Lower leg skin (tissue), 4 donors: ENCODE data around the gene USP31. TPM values are rescaled to one million over a fixed set of nuclear protein-coding genes. Genes with fewer than 3 reads are reported as not detected.

Source experiments
- DNase-seq, 2 donors: peaks; one replicate each; pipeline ENCODE4 v3.0.0-alpha.2; 2019; ENCODE audit warnings: low spot score in 2 of 2
- H3K4me3 ChIP-seq: fragments of 200-600 bp; sonication (generic); 2 replicates; pipeline ENCODE4 v1.5.1; 2017; ENCODE audit warnings: mild to moderate bottlenecking, low read depth; ENCODE audit not compliant: poor library complexity, severe bottlenecking
- POLR2A ChIP-seq, 2 donors: fragments of 450-650 bp; IDR thresholded peaks; one replicate each; pipeline ENCODE4 v1.6.1; 2016 to 2017; ENCODE audit warnings: antibody characterized with exemption in 2 of 2, mild to moderate bottlenecking in 1 of 2, moderate library complexity in 1 of 2
- WGBS, 2 donors: methylation state at CpG; one replicate each; pipeline ENCODE4 v1.1.5; 2018; 5-methylcytosine and 5-hydroxymethylcytosine counted together
- intact Hi-C: fragments of 100-400 bp; cut with DNase I; formaldehyde crosslinking; loops from one replicate; pipeline ENCODE4 v1.15.0; 2023; ENCODE audit warnings: low total_unique reads
- total RNA-seq, 4 donors: library from RNA; depleted of rRNA; stranded (reverse); fragments of >200 nt; gene quantifications; one replicate each; pipeline ENCODE4 v1.1.0, GENCODE V29; 2016
- TF ChIP-seq, protein P1 (sequence below), 3 donors: fragments of 450-650 bp; IDR thresholded peaks; one replicate each; pipeline ENCODE4 v1.5.1; 2016; ENCODE audit warnings: antibody characterized with exemption in 3 of 3, mild to moderate bottlenecking in 3 of 3, moderate library complexity in 2 of 3

Gene USP31
- total RNA-seq, 4 donors from 2014 or later, result 11.3 to 41.1 (median 15.6) TPM

DNA sequence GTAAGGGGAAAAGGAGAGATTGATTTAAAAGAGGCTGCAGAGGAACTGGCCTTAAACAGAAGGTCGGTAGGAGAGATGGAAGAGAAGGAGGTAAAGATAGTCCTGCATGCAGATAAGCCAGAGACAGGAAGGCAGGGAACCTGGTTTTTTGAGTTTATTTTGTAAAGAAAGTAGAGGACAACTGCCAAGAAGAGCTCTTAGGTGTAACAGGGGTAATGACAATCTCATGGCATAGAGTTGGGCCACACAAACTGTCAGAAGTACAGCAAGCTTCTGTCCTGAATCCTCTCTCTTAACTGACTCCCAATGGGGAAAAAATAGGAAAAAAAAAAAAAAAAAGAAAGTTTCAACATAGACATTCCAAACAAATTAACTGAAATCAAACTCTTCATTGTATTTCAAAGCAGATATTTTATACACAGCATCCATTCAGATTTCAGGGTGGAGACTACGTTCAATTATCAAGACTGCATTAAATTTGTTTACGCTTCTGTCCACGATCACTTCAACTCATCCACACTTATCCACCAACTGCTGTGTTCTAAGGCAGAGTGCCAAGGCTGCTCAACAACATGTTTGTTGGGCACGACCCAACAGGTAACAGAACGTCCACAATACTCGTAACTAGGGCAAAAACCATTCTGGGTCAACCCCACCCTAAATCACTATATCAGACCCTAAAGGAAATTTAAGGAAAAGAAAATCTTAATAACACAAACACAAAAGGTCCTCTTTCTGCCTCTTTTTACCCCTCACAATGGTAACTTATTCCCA is 34.9 kb downstream of the USP31 start:
- no peak for DNase-seq
- intact Hi-C loops, result no loop called here
- TF ChIP-seq, protein P1, sequence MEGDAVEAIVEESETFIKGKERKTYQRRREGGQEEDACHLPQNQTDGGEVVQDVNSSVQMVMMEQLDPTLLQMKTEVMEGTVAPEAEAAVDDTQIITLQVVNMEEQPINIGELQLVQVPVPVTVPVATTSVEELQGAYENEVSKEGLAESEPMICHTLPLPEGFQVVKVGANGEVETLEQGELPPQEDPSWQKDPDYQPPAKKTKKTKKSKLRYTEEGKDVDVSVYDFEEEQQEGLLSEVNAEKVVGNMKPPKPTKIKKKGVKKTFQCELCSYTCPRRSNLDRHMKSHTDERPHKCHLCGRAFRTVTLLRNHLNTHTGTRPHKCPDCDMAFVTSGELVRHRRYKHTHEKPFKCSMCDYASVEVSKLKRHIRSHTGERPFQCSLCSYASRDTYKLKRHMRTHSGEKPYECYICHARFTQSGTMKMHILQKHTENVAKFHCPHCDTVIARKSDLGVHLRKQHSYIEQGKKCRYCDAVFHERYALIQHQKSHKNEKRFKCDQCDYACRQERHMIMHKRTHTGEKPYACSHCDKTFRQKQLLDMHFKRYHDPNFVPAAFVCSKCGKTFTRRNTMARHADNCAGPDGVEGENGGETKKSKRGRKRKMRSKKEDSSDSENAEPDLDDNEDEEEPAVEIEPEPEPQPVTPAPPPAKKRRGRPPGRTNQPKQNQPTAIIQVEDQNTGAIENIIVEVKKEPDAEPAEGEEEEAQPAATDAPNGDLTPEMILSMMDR (IDR thresholded peaks at IDR 0.05), result no peak
- TF ChIP-seq POLR2A (IDR thresholded peaks at IDR 0.05), result no peak

GRCh38 chr16:23113185-23113584 is 36.1 kb downstream of the USP31 start:
- no peak overlapping the region for H3K4me3 ChIP-seq
- WGBS, 2 donors, result 74 to 78% methylated on average over 5 of the region's 5 CpGs
- TF ChIP-seq POLR2A (IDR thresholded peaks at IDR 0.05), result no peak
- TF ChIP-seq, protein P1 (IDR thresholded peaks at IDR 0.05), result no peak
- no peak for DNase-seq
- intact Hi-C loops, result no loop called here

More for the DNA sequence above, 34.9 kb downstream of the USP31 start:
- no peak overlapping the region for H3K4me3 ChIP-seq
- 49 to 56% methylated on average over 7 of the region's 7 CpGs for WGBS, 2 donors

GRCh38 chr16:23110257-23110899 is 38.9 kb downstream of the USP31 start:
- WGBS, 2 donors, result 93 to 94% methylated on average over 5 of the region's 5 CpGs
- intact Hi-C loops, result no loop called here
- DNase-seq, result no peak

DNA sequence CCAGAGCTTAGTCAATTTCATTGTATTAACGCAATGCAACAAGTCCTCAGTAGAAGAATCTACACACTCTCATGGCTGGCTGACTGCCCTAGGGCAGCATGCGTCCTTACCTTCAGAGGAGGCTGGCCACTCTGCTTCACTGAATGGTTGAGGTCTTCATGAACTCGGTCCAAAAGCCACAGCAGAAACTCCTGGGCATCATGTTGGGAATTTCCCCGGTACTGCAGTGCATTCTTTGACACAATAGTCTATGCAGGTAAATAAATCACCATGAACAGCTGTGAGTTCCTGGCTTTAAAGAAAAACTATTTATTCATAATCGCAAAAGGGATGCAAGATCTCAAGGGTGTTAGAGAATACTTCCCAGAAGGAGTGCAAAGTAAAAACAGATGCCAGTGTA is 41.3 kb downstream of the USP31 start:
- no peak overlapping the region for H3K4me3 ChIP-seq
- intact Hi-C loops, result no loop called here
- DNase-seq, result no peak
- 67 to 78% methylated on average over 5 of the region's 5 CpGs for WGBS, 2 donors
- TF ChIP-seq POLR2A (IDR thresholded peaks at IDR 0.05), result no peak
- TF ChIP-seq, protein P1 (IDR thresholded peaks at IDR 0.05), result no peak

More at GRCh38 chr16:23110257-23110899, 38.9 kb downstream of the USP31 start:
- no peak for TF ChIP-seq POLR2A (IDR thresholded peaks at IDR 0.05)
- TF ChIP-seq, protein P1 (IDR thresholded peaks at IDR 0.05), result no peak
- no peak overlapping the region for H3K4me3 ChIP-seq

- no peak for TF ChIP-seq POLR2A (IDR thresholded peaks at IDR 0.05)
- TF ChIP-seq, protein P1 (IDR thresholded peaks at IDR 0.05), result no peak
- intact Hi-C loops, result no loop called here
- H3K4me3 ChIP-seq, result no peak overlapping the region
- WGBS, 2 donors, result 99% methylated on average over 2 of the region's 2 CpGs
- no peak for DNase-seq
These were observed 42.1 kb downstream of the USP31 start for GRCh38 chr16:23107117-23107516.
